HepG2 (cell line): Measurements from ENCODE around the gene PNN. TPM values are rescaled to one million over a fixed set of nuclear protein-coding genes. Genes with fewer than 3 reads are reported as not detected.

ENCODE experiments used
- ATAC-seq: fragments of 200-7000 bp; cut with Tn5 transposase; 3 replicates; pipeline ENCODE4 v1.9.1; 2020; ENCODE audit warnings: mild to moderate bottlenecking, moderate library complexity
- Bru-seq: library from RNA; stranded (reverse); fragments of 400-500 nt; gene quantifications from one replicate; lab custom pipeline; 2021; lab: Mats Ljungman, UMichigan
- BruChase-seq, 2 experiments: library from RNA; stranded (reverse); fragments of 400-500 nt; gene quantifications; one replicate each; lab custom pipeline; 2021; lab: Mats Ljungman, UMichigan
- BruUV-seq: library from RNA; stranded (reverse); fragments of 400-500 nt; replicated peaks from 2 replicates; lab custom pipeline; 2021; lab: Mats Ljungman, UMichigan
- CTCF ChIA-PET: fragments of 300-600 bp; formaldehyde crosslinking; extraction: SDS; loops from one replicate; lab custom pipeline; 2021; ENCODE audit warnings: low total read pairs, inconsistent platforms, low intra/inter-chr PET ratio; lab: Yijun Ruan, JAX
- POLR2A ChIA-PET: fragments of 350-600 bp; sonication (Branson Sonifier 250); formaldehyde crosslinking; loops from one replicate; lab custom pipeline; 2020; ENCODE audit warnings: antibody characterized with exemption, inconsistent platforms; lab: Yijun Ruan, JAX
- DNase-seq: peaks from one replicate; pipeline ENCODE4 v3.0.0-alpha.2; 2015; ENCODE audit warnings: low spot score
- FAIRE-seq: peaks from 3 replicates; lab custom pipeline; 2011; peaks lifted over from hg19 to GRCh38; lab: Jason Lieb, UNC
- H2AFZ ChIP-seq: one replicate; pipeline ENCODE4 v1.6.1; 2011; ENCODE audit warnings: low read length, inconsistent platforms
- H3K27ac ChIP-seq: fragments of 300-600 bp; 3 replicates; pipeline ENCODE4 v1.8.0; 2011; ENCODE audit warnings: mixed run types, mild to moderate bottlenecking, mixed read lengths, low read length, inconsistent platforms; ENCODE audit not compliant: insufficient read depth; ENCODE audit errors: extremely low read length
- H3K27me3 ChIP-seq, 2 experiments: fragments of 200-600 bp in 1 of 2; 2 replicates in 1 of 2; 3 replicates in 1 of 2; pipeline versions ENCODE4 v1.6.0 to v1.8.0; 2011; ENCODE audit warnings: low read length in 2 of 2, mild to moderate bottlenecking in 2 of 2, moderate library complexity in 2 of 2, inconsistent platforms in 1 of 2; ENCODE audit not compliant: insufficient read depth in 2 of 2, control insufficient read depth in 1 of 2
- H3K36me3 ChIP-seq, 2 experiments: fragments of 200-600 bp in 1 of 2; replicated peaks in 1 of 2; 2 replicates in 1 of 2; 3 replicates in 1 of 2; pipeline versions ENCODE4 v1.5.1 to v1.8.0; 2011; ENCODE audit warnings: low read length in 2 of 2, inconsistent platforms in 1 of 2; ENCODE audit not compliant: insufficient read depth in 2 of 2, control insufficient read depth in 1 of 2
- H3K4me1 ChIP-seq: 2 replicates; pipeline ENCODE4 v1.5.1; 2012; ENCODE audit warnings: low read length, inconsistent platforms; ENCODE audit not compliant: insufficient read depth
- H3K4me2 ChIP-seq: 2 replicates; pipeline ENCODE4 v1.6.0; 2011; ENCODE audit warnings: low read depth, low read length, inconsistent platforms
- H3K4me3 ChIP-seq, 3 experiments: fragments of 200-600 bp in 1 of 3; sonication (generic), shearing (Covaris generic) in 1 of 3; replicated peaks in 1 of 3; 2 replicates each; pipeline ENCODE4 v1.5.1; 2011 to 2016; ENCODE audit warnings: low read length in 3 of 3, inconsistent platforms in 2 of 3, low read depth in 2 of 3, mild to moderate bottlenecking in 2 of 3, control low read depth in 1 of 3, mixed read lengths in 1 of 3; ENCODE audit not compliant: insufficient read depth in 1 of 3
- H3K79me2 ChIP-seq: one replicate; pipeline ENCODE4 v1.6.1; 2011; ENCODE audit warnings: low read length, inconsistent platforms; ENCODE audit not compliant: insufficient read depth
- H3K9ac ChIP-seq: 2 replicates; pipeline ENCODE4 v1.6.0; 2011; ENCODE audit warnings: mild to moderate bottlenecking, low read depth, low read length, inconsistent platforms; ENCODE audit not compliant: insufficient read depth
- H3K9me3 ChIP-seq: 2 replicates; pipeline ENCODE4 v1.5.1; 2012; ENCODE audit warnings: mild to moderate bottlenecking, low read length
- H4K20me1 ChIP-seq: 2 replicates; pipeline ENCODE4 v1.6.0; 2011; ENCODE audit warnings: inconsistent platforms, mild to moderate bottlenecking, low read length, moderate library complexity; ENCODE audit not compliant: insufficient read depth
- AHR ChIP-seq: IDR thresholded peaks from 2 replicates; pipeline ENCODE4 v1.6.1; 2018; ENCODE audit warnings: missing genetic modification reagents, missing compliant biosample characterization
- BCL3 ChIP-seq: sonication (generic); formaldehyde crosslinking; IDR thresholded peaks from 2 replicates; pipeline ENCODE4 v1.5.1; 2020; ENCODE audit warnings: mild to moderate bottlenecking, missing genetic modification reagents, moderate library complexity
- MLXIP ChIP-seq: sonication (generic); formaldehyde crosslinking; IDR thresholded peaks from 2 replicates; pipeline ENCODE4 v1.9.0; 2021; ENCODE audit warnings: missing genetic modification reagents, borderline replicate concordance
- TFDP1 ChIP-seq: IDR thresholded peaks from 2 replicates; pipeline ENCODE4 v1.6.1; 2016; ENCODE audit warnings: missing compliant biosample characterization, missing genetic modification reagents, borderline replicate concordance
- ZNF224 ChIP-seq: sonication (generic); formaldehyde crosslinking; IDR thresholded peaks from 2 replicates; pipeline ENCODE4 v1.5.0; 2020; ENCODE audit warnings: mild to moderate bottlenecking, missing genetic modification reagents
- ZNF256 ChIP-seq: sonication (generic); formaldehyde crosslinking; conservative IDR thresholded peaks from 2 replicates; pipeline ENCODE4 v1.4.0; 2020; ENCODE audit warnings: missing genetic modification reagents
- ZNF451 ChIP-seq: sonication (generic); formaldehyde crosslinking; IDR thresholded peaks from 2 replicates; pipeline ENCODE4 v1.5.0; 2020; ENCODE audit warnings: mild to moderate bottlenecking, missing genetic modification reagents
- ZNF704 ChIP-seq: sonication (generic); formaldehyde crosslinking; IDR thresholded peaks from 2 replicates; pipeline ENCODE4 v1.8.1; 2023; ENCODE audit warnings: mild to moderate bottlenecking, inconsistent platforms, moderate library complexity, missing genetic modification reagents, borderline replicate concordance
- WGBS: methylation state at CpG from one replicate; pipeline ENCODE4 v1.1.6; 2017; ENCODE audit warnings: low lambda C conversion rate; 5-methylcytosine and 5-hydroxymethylcytosine counted together
- in situ Hi-C: cut with HindIII; loops from 2 replicates; pipeline ENCODE4 v1.10.0; 2017; ENCODE audit warnings: low pct_unique_long_range_greater_than_20kb; ENCODE audit not compliant: extremely low pct_ligation_motif_present
- intact Hi-C: fragments of 100-400 bp; cut with micrococcal nuclease; formaldehyde crosslinking; loops from one replicate; pipeline ENCODE4 v1.10.0; 2022; ENCODE audit not compliant: unreplicated experiment
- long read RNA-seq, 2 experiments: library from RNA in 1 of 2; library from polyadenylated mRNA in 1 of 2; stranded (forward) in 1 of 2; unstranded in 1 of 2; transcript quantifications; one replicate each; pipeline ENCODE4 v2.0.0, GENCODE V29; 2019 to 2022
- polyA minus RNA-seq, 3 experiments: library from RNA; depleted of rRNA, polyadenylated mRNA; stranded (reverse); fragments of >200 nt; gene quantifications; 2 replicates each; pipeline ENCODE4 v1.2.3, GENCODE V29; 2011; ENCODE audit warnings: low replicate concordance in 1 of 3
- polyA plus RNA-seq, 8 experiments: library from polyadenylated mRNA; depleted of rRNA in 3 of 8; stranded (reverse) in 7 of 8; unstranded in 1 of 8; fragments of >200 nt; fragmentation: Illumina TruSeq in 4 of 8; extraction: Trizol in 4 of 8; gene quantifications; 2 replicates each; pipeline versions ENCODE4 v1.2.1 to v1.2.3, GENCODE V29; 2011 to 2016; ENCODE audit warnings: low read depth in 4 of 8, missing spikeins in 1 of 8, mixed read lengths in 1 of 8; ENCODE audit not compliant: insufficient read depth in 1 of 8
- total RNA-seq, 5 experiments: library from RNA; depleted of rRNA; stranded (reverse); fragments of >200 nt; fragmentation: Illumina TruSeq; extraction: Trizol; gene quantifications; 2 replicates each; pipeline ENCODE4 v1.2.3, GENCODE V29; 2016; ENCODE audit warnings: low read depth in 1 of 5

The PNN gene
- total RNA-seq (2016; rRNA removed; fragmentation: Illumina TruSeq; extraction: Trizol) (110 and 214 TPM in 2 replicates), polyA plus RNA-seq (2011; rRNA removed) (58.0 and 58.6 TPM in 2 replicates), polyA minus RNA-seq (2011; rRNA and poly(A)+ RNA removed; ENCODE audit: low replicate concordance) (19.2 and 20.9 TPM in 2 replicates), Bru-seq, nascent RNA (percentile 100 among the genes with signal in this experiment), BruChase-seq, experiment 1, labeled RNA remaining after a 6-hour chase (percentile 100 among the genes with signal in this experiment), BruChase-seq, experiment 2, labeled RNA remaining after a 2-hour chase (percentile 100 among the genes with signal in this experiment)
- 47.1 and 48.8 TPM in 2 replicates for total RNA-seq (2016; cell fraction: cytosol; rRNA removed; fragmentation: Illumina TruSeq; extraction: Trizol; ENCODE audit: low read depth)
- 105 and 215 TPM in 2 replicates for total RNA-seq (2016; cell fraction: insoluble cytoplasmic fraction; rRNA removed; fragmentation: Illumina TruSeq; extraction: Trizol)
- total RNA-seq (2016; cell fraction: membrane; rRNA removed; fragmentation: Illumina TruSeq; extraction: Trizol): 22.0 and 26.0 TPM in 2 replicates
- 407 and 445 TPM in 2 replicates for total RNA-seq (2016; cell fraction: nucleus; rRNA removed; fragmentation: Illumina TruSeq; extraction: Trizol)
- polyA plus RNA-seq (2011; cell fraction: cytosol; rRNA removed): 22.1 and 29.7 TPM in 2 replicates
- polyA plus RNA-seq (2011; cell fraction: nucleus; rRNA removed): 315 and 430 TPM in 2 replicates
- 184 and 252 TPM in 2 replicates for polyA plus RNA-seq (2012)
- polyA plus RNA-seq (2016; cell fraction: cytosol; fragmentation: Illumina TruSeq; extraction: Trizol; ENCODE audit: low read depth): 4.4 and 5.0 TPM in 2 replicates
- 155 and 157 TPM in 2 replicates for polyA plus RNA-seq (2016; cell fraction: insoluble cytoplasmic fraction; fragmentation: Illumina TruSeq; extraction: Trizol; ENCODE audit: low read depth)
- 13.0 and 14.4 TPM in 2 replicates for polyA plus RNA-seq (2016; cell fraction: membrane; fragmentation: Illumina TruSeq; extraction: Trizol; ENCODE audit: low read depth)
- 1,319 and 1,369 TPM in 2 replicates for polyA plus RNA-seq (2016; cell fraction: nucleus; fragmentation: Illumina TruSeq; extraction: Trizol; ENCODE audit: insufficient read depth, low read depth)
- polyA minus RNA-seq (2011; cell fraction: cytosol; rRNA and poly(A)+ RNA removed): 15.5 and 21.0 TPM in 2 replicates
- 311 and 317 TPM in 2 replicates for polyA minus RNA-seq (2011; cell fraction: nucleus; rRNA and poly(A)+ RNA removed)
- long read RNA-seq, experiment 1, transcript PNN-201 (9 exons, 3,576 nt): major isoform, 36 of 70 reads
- long read RNA-seq, experiment 1, partial matches to known transcripts: 30 of 70 reads
- long read RNA-seq, experiment 1, other reads (novel, unspliced or antisense): 3 of 70 reads
- long read RNA-seq, experiment 2, transcript PNN-201 (9 exons, 3,576 nt): major isoform, 7 of 111 reads
- long read RNA-seq, experiment 2, partial matches to known transcripts: 100 of 111 reads
- long read RNA-seq, experiment 2, other reads (novel, unspliced or antisense): 3 of 111 reads

GRCh38 chr14:39174560-39175444 is at the start of gene PNN:
Gene PNN, plus strand, starts transcription at chr14:39175254. Its CDS starts 26 bp downstream, at chr14:39175280.
- ChIA-PET POLR2A (interaction anchor here (0.6 to 3.1 kb wide), 28 partner anchors 8 to 1732 kb away, joined by 3 to 54 read pairs (median 6); partner anchors contain the start of genes FBXO33, GEMIN2 and SEC23A), CTCF (no interaction called here)
- Histone ChIP-seq H3K4me3 (peak within 1 kb of the TSS; percentile 80 to 96 (median 80)), H2AFZ (no peak within 1 kb of the TSS), H3K36me3 (peaks cover 22 to 33% of the 10 kb centered on the region in 2 experiments), H3K27ac (peak within 1 kb of the TSS; percentile 88), H3K4me2 (peak within 1 kb of the TSS; percentile 88), H3K79me2 (peaks cover 40% of the 10 kb centered on the region), H3K27me3 (peaks cover 0 to 2% of the 10 kb centered on the region in 2 experiments; a peak in 1 of 5 replicates), H3K4me1 (peaks cover 52% of the 10 kb centered on the region), H4K20me1 (peaks cover 14% of the 10 kb centered on the region), H3K9ac (peak within 1 kb of the TSS; percentile 98), H3K9me3 (no peaks in the 10 kb centered on the region)
- DNase-seq (peak; percentile 100), FAIRE-seq (peak; percentile 87), ATAC-seq (peak; percentile 92)
- intact Hi-C loops: loop anchor here (1.0 to 2.0 kb wide), 5 partner anchors 61 to 258 kb away; partner anchors contain the start of genes FBXO33 and GEMIN2
- in situ Hi-C loops: loop anchor here (5.0 kb wide), 1 partner anchor 63 kb away; the partner anchor contains the start of gene GEMIN2
- BruUV-seq: no TSS peak
- WGBS: 7% methylated on average over 56 of the region's 56 CpGs
- TF ChIP-seq TFDP1 (CRISPR knock-in tag) (peak; percentile 92), ZNF704 (CRISPR knock-in tag) (peak; percentile 97), ZNF256 (CRISPR knock-in tag) (no peak), AHR (CRISPR knock-in tag) (no peak; the same call in none of the 2 replicates), BCL3 (CRISPR knock-in tag) (peak; percentile 97; the same call in 1 of the 2 replicates), MLXIP (peak; percentile 90), ZNF451 (CRISPR knock-in tag) (no peak; the same call in none of the 2 replicates), ZNF224 (CRISPR knock-in tag) (peak; percentile 88)
